Adrenal gland (tissue), 12 donors: ENCODE data around the gene IQCC. TPM values are rescaled to one million over a fixed set of nuclear protein-coding genes. Genes with fewer than 3 reads are reported as not detected.

ENCODE experiments used
- DNase-seq, 7 donors: peaks; one replicate each; pipeline ENCODE4 v3.0.0-alpha.2; 2019 to 2020
- H3K27ac ChIP-seq, 5 donors: fragments of 200-600 bp; sonication (generic) in 4 of 5; 1 replicate in 3 of 5; 2 replicates in 2 of 5; pipeline versions ENCODE4 v1.5.1 to v1.8.0; 2016 to 2020; ENCODE audit warnings: mild to moderate bottlenecking in 1 of 5
- H3K27me3 ChIP-seq: fragments of 200-600 bp; 2 replicates; pipeline ENCODE4 v1.8.0; 2021
- H3K36me3 ChIP-seq, 2 donors: fragments of 200-600 bp; replicated peaks in 1 of 2; 1 replicate in 1 of 2; 2 replicates in 1 of 2; pipeline versions ENCODE4 v1.5.1 to v1.8.0; 2018 to 2022
- H3K4me1 ChIP-seq, 2 donors: fragments of 200-600 bp; replicated peaks in 1 of 2; 1 replicate in 1 of 2; 2 replicates in 1 of 2; pipeline versions ENCODE4 v1.5.1 to v1.8.0; 2018 to 2021
- H3K4me3 ChIP-seq, 4 donors: fragments of 200-600 bp; sonication (generic) in 3 of 4; one replicate each; pipeline ENCODE4 v1.5.1; 2016 to 2018
- H3K9me3 ChIP-seq, 3 donors: fragments of 200-600 bp; sonication (generic) in 1 of 3; replicated peaks in 1 of 3; 1 replicate in 2 of 3; 2 replicates in 1 of 3; pipeline versions ENCODE4 v1.5.1 to v1.8.0; 2016 to 2021
- CTCF ChIP-seq, 6 experiments: fragments of 450-650 bp in 4 of 6; fragments of 200-600 bp in 2 of 6; sonication (generic) in 1 of 6; IDR thresholded peaks; 1 replicate in 5 of 6; 2 replicates in 1 of 6; pipeline versions ENCODE4 v1.5.1 to v1.8.0; 2016 to 2021; ENCODE audit warnings: antibody characterized with exemption in 6 of 6, mild to moderate bottlenecking in 2 of 6, moderate library complexity in 1 of 6
- POLR2A ChIP-seq, 2 donors: fragments of 450-650 bp; IDR thresholded peaks; one replicate each; pipeline ENCODE4 v1.6.1; 2017; ENCODE audit warnings: antibody characterized with exemption in 2 of 2, mild to moderate bottlenecking in 2 of 2, moderate library complexity in 1 of 2
- WGBS, 4 donors: extraction: QIAGEN DNeasy Blood & Tissue Kit in 2 of 4; methylation state at CpG; one replicate each; pipeline versions ENCODE4 v1.1.5 to v1.1.7; 2013 to 2017; 5-methylcytosine and 5-hydroxymethylcytosine counted together
- intact Hi-C, 2 donors: fragments of 100-400 bp; cut with DNase I; formaldehyde crosslinking; loops; one replicate each; pipeline versions ENCODE4 v1.14.1 to v1.15.0; 2022 to 2023
- polyA plus RNA-seq, 3 donors: library from polyadenylated mRNA; stranded (reverse); fragments of 200-250 nt in 2 of 3; fragments of 350-450 nt in 1 of 3; fragmentation: Illumina TruSeq in 1 of 3; extraction: RNeasy Lipid Tissue Mini Kit (QIAGEN cat#74804) in 1 of 3; gene quantifications; one replicate each; pipeline ENCODE4 v1.2.3, GENCODE V29; 2013 to 2014
- total RNA-seq, 9 donors: library from RNA; depleted of rRNA in 4 of 9; stranded (reverse); fragments of >200 nt in 4 of 9; fragments of 120-200 nt in 1 of 9; fragmentation: NEBNext Ultra II Directional in 1 of 9; extraction: Animal tissue kit (Norgen Biotek cat#: 25700) in 1 of 9; gene quantifications; one replicate each; pipeline versions ENCODE4 v1.1.0 to v1.2.4, GENCODE V29; 2013 to 2023
- donor health status: healthy with polysubstance abuse.
- donor health status: Bipolar disorder and iron deficiency.
- donor health status: DM: yes; HTN: yes; CAD: no.
- donor health status: DM: no; HTN: no; CAD: no.
- donor health status: DM: no; HTN: no; CAD: no.
- donor health status: DM: yes; HTN: yes; CAD: no.

IQCC gene
- total and polyA plus RNA-seq, 12 donors: 1.5 to 3.9 (median 3.0) TPM

- H3K4me1 ChIP-seq: peaks cover 0 to 16% of the 10 kb centered on the region in 2 donors
- no peaks in the 10 kb centered on the region for H3K9me3 ChIP-seq
- H3K4me3 ChIP-seq: no peak overlapping the region
- peaks cover 0 to 41% of the 10 kb centered on the region in 2 donors for H3K36me3 ChIP-seq
- TF ChIP-seq CTCF (IDR thresholded peaks at IDR 0.05) (peak; percentile 57 to 81 (median 75)), POLR2A (IDR thresholded peaks at IDR 0.05) (no peak)
- DNase-seq: peak; percentile 65 to 84 (median 76)
- peak overlapping the region in 2 of 5 donors; percentile 49 to 52 for H3K27ac ChIP-seq
- intact Hi-C loops: loop anchor here in 1 of 2 donors (10.0 kb wide), 1 partner anchor 99 kb away; no protein-coding TSS in a partner anchor
- WGBS, 4 donors: 76 to 84% (median 81%) methylated on average over 8 to 10 of the region's 10 CpGs
- no peaks in the 10 kb centered on the region for H3K27me3 ChIP-seq
Observed at GRCh38 chr1:32215629-32216480, 10.4 kb downstream of the IQCC start.

GRCh38 chr1:32216566-32216965 lies 11.1 kb downstream of the IQCC start:
- intact Hi-C loops: loop anchor here in 1 of 2 donors (10.0 kb wide), 1 partner anchor 98 kb away; no protein-coding TSS in a partner anchor
- Histone ChIP-seq H3K9me3 (no peaks in the 10 kb centered on the region), H3K27ac (no peak overlapping the region), H3K36me3 (peaks cover 0 to 41% of the 10 kb centered on the region in 2 donors), H3K4me3 (no peak overlapping the region), H3K4me1 (peaks cover 6 to 23% of the 10 kb centered on the region in 2 donors), H3K27me3 (no peaks in the 10 kb centered on the region)
- TF ChIP-seq CTCF (IDR thresholded peaks at IDR 0.05) (no peak), POLR2A (IDR thresholded peaks at IDR 0.05) (no peak)
- DNase-seq: no peak
- WGBS, 4 donors: 78 to 90% (median 85%) methylated on average over 5 of the region's 5 CpGs

DNA sequence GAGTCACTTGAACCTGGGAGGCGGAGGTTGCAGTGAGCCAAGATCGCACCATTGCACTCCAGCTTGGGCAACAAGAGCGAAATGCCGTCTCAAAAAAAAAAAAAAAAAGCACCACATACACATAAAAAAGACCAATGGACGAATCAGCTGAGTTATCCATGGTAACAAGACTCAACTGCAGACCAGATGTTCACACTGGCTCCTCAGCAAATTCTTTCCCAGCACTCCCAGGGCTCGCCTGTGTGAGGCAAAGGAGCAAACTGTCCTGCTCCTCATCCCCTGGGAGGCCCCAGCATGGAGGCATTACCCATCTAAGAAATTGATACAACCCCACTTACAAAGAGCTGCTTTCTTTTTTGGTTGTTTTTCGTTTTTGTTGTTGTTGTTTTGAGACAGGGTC lies 13.6 kb downstream of the IQCC start:
- Histone ChIP-seq H3K27ac (no peak overlapping the region), H3K4me3 (no peak overlapping the region), H3K9me3 (no peaks in the 10 kb centered on the region), H3K27me3 (no peaks in the 10 kb centered on the region), H3K4me1 (peaks cover 20 to 36% of the 10 kb centered on the region in 2 donors), H3K36me3 (peaks cover 0 to 46% of the 10 kb centered on the region in 2 donors)
- TF ChIP-seq POLR2A (IDR thresholded peaks at IDR 0.05): no peak
- TF ChIP-seq CTCF (IDR thresholded peaks at IDR 0.05): no peak
- DNase-seq: no peak
- intact Hi-C loops: loop anchor here in 1 of 2 donors (10.0 kb wide), 1 partner anchor 96 kb away; no protein-coding TSS in a partner anchor
- WGBS, 4 donors: 86 to 94% (median 87%) methylated on average over 7 of the region's 7 CpGs

DNA sequence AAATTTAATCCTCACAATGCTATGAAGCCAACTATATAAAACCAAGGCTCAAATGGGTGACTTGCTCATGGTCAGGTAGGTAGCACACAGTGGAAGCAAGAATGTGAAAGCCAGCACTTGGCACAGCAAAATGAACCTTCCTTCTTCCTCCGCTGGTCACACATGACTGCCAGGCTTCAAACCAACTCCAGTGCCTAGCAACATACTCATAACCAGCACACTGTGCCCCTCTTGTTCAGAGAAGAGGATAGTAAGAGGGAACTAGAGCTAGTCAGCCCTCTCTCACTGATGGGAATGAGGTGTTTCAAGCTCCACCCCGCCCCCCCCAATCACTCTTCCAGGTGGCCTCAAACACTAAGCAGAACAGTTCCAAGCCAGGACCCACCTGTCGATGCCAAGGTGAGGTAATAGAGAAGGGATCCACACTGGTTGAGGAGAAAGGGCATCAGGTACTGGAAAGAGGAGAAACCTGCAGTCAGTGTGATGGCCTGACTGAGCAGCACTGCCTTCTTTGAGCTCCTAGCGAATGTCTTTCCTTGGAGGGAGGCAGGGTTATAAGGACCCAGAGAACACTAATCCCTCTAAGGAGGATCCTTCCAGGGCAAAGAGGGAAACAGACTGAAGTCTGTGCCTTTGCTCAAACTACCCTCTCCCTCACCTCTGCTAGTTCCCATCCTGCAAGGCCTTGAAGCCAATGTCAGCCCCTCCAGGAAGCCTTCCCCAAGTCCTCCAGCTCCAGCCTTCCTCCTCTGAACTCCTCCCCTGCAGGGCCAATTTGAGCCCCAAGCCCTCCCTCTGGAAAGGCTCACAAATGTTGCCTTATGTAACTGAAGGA lies 15.5 kb downstream of the IQCC start:
- no peak for DNase-seq
- H3K36me3 ChIP-seq: peaks cover 0 to 49% of the 10 kb centered on the region in 2 donors
- TF ChIP-seq POLR2A (IDR thresholded peaks at IDR 0.05) (no peak), CTCF (IDR thresholded peaks at IDR 0.05) (no peak)
- intact Hi-C loops: no loop called here
- H3K27ac ChIP-seq: peak overlapping the region in 2 of 5 donors; percentile 90 to 96
- 79 to 98% (median 86%) methylated on average over 4 of the region's 4 CpGs for WGBS, 4 donors
- no peaks in the 10 kb centered on the region for H3K27me3 ChIP-seq
- H3K9me3 ChIP-seq: no peaks in the 10 kb centered on the region
- H3K4me1 ChIP-seq: peaks cover 21 to 30% of the 10 kb centered on the region in 2 donors
- peak overlapping the region in 2 of 4 donors; percentile 72 to 91 for H3K4me3 ChIP-seq
